A673 (cell line): Measurements from ENCODE around the gene NAT14. TPM values are rescaled to one million over a fixed set of nuclear protein-coding genes. Genes with fewer than 3 reads are reported as not detected.

Experiments used
- BruUV-seq: library from RNA; stranded (reverse); fragments of 400-500 nt; replicated peaks from 2 replicates; lab custom pipeline; 2021; lab: Mats Ljungman, UMichigan
- CTCF ChIA-PET: fragments of 300-600 bp; sonication (Branson Sonifier 250); formaldehyde crosslinking; loops from one replicate; lab custom pipeline; 2022; ENCODE audit warnings: antibody characterized with exemption; lab: Charles Lee
- POLR2A ChIA-PET: fragments of 300-600 bp; sonication (Branson Sonifier 250); formaldehyde crosslinking; loops from one replicate; lab custom pipeline; 2022; ENCODE audit warnings: antibody characterized with exemption; ENCODE audit not compliant: low non-redundant PET; lab: Charles Lee
- DNase-seq: peaks from one replicate; pipeline ENCODE4 v3.0.0-alpha.2; 2015; ENCODE audit warnings: low spot score
- H3K27ac ChIP-seq: fragments of 200-600 bp; sonication (generic); 2 replicates; pipeline ENCODE4 v1.5.1; 2016; ENCODE audit warnings: mixed run types, low read depth, mild to moderate bottlenecking, mixed read lengths, antibody characterized with exemption, low read length; ENCODE audit not compliant: poor library complexity, severe bottlenecking
- H3K27me3 ChIP-seq: fragments of 200-600 bp; sonication (generic); replicated peaks from 2 replicates; pipeline ENCODE4 v1.6.1; 2017; ENCODE audit warnings: mixed run types, low read depth, mild to moderate bottlenecking, mixed read lengths, antibody characterized with exemption, low read length; ENCODE audit not compliant: insufficient read depth, poor library complexity
- H3K36me3 ChIP-seq: fragments of 200-600 bp; sonication (generic); 2 replicates; pipeline ENCODE4 v1.6.1; 2016; ENCODE audit warnings: mixed run types, mild to moderate bottlenecking, mixed read lengths, antibody characterized with exemption, low read length; ENCODE audit not compliant: insufficient read depth, poor library complexity, severe bottlenecking
- H3K4me1 ChIP-seq: fragments of 200-600 bp; sonication (generic); 2 replicates; pipeline ENCODE4 v1.6.1; 2017; ENCODE audit warnings: mixed run types, mild to moderate bottlenecking, mixed read lengths, antibody characterized with exemption, low read length; ENCODE audit not compliant: insufficient read depth, poor library complexity, severe bottlenecking
- H3K4me3 ChIP-seq: fragments of 200-600 bp; sonication (generic); 2 replicates; pipeline ENCODE4 v1.5.1; 2016; ENCODE audit warnings: low read depth, mixed run types, mild to moderate bottlenecking, mixed read lengths, low read length; ENCODE audit not compliant: poor library complexity, severe bottlenecking
- H3K9me3 ChIP-seq: fragments of 200-600 bp; sonication (generic); 2 replicates; pipeline ENCODE4 v1.6.1; 2016; ENCODE audit warnings: mixed run types, low read depth, mild to moderate bottlenecking, mixed read lengths, antibody characterized with exemption, low read length; ENCODE audit not compliant: poor library complexity, severe bottlenecking
- EZH2 ChIP-seq: fragments of 200-600 bp; sonication (generic); IDR thresholded peaks from 2 replicates; pipeline ENCODE4 v1.6.1; 2017; ENCODE audit warnings: borderline replicate concordance, low read depth, mild to moderate bottlenecking, mixed read lengths, antibody characterized with exemption, low read length; ENCODE audit not compliant: poor library complexity, severe bottlenecking
- intact Hi-C: fragments of 100-400 bp; cut with micrococcal nuclease; formaldehyde crosslinking; loops from one replicate; pipeline ENCODE4 v1.10.0; 2022; ENCODE audit not compliant: unreplicated experiment
- total RNA-seq: library from RNA; stranded (reverse); gene quantifications from 2 replicates; pipeline ENCODE4 v1.2.3, GENCODE V29; 2021
- TF ChIP-seq, protein P1 (sequence below): fragments of 300-800, 200-600 bp; sonication (generic); conservative IDR thresholded peaks from 2 replicates; pipeline ENCODE4 v1.5.1; 2017; ENCODE audit warnings: low read depth, mild to moderate bottlenecking, antibody characterized with exemption, low read length, moderate library complexity, mixed read lengths

Gene NAT14
- total RNA-seq, 1 experiment from 2014 or later, result 55.1 TPM

- Histone ChIP-seq H3K27ac (no peak overlapping the region), H3K36me3 (no peaks in the 10 kb centered on the region), H3K27me3 (no peaks in the 10 kb centered on the region), H3K9me3 (no peaks in the 10 kb centered on the region), H3K4me3 (no peak overlapping the region), H3K4me1 (no peaks in the 10 kb centered on the region)
- POLR2A ChIA-PET, result no interaction called here
- intact Hi-C loops, result no loop called here
- CTCF ChIA-PET, result no interaction called here
- no TSS peak for BruUV-seq
- no peak for DNase-seq
- no peak for TF ChIP-seq EZH2
- TF ChIP-seq, protein P1, sequence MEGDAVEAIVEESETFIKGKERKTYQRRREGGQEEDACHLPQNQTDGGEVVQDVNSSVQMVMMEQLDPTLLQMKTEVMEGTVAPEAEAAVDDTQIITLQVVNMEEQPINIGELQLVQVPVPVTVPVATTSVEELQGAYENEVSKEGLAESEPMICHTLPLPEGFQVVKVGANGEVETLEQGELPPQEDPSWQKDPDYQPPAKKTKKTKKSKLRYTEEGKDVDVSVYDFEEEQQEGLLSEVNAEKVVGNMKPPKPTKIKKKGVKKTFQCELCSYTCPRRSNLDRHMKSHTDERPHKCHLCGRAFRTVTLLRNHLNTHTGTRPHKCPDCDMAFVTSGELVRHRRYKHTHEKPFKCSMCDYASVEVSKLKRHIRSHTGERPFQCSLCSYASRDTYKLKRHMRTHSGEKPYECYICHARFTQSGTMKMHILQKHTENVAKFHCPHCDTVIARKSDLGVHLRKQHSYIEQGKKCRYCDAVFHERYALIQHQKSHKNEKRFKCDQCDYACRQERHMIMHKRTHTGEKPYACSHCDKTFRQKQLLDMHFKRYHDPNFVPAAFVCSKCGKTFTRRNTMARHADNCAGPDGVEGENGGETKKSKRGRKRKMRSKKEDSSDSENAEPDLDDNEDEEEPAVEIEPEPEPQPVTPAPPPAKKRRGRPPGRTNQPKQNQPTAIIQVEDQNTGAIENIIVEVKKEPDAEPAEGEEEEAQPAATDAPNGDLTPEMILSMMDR, result no peak
These were observed 42.4 kb downstream of the NAT14 start for GRCh38 chr19:55527197-55528029.

GRCh38 chr19:55528030-55528803 is 43.2 kb downstream of the NAT14 start:
- no TSS peak for BruUV-seq
- no peak overlapping the region for H3K4me3 ChIP-seq
- no peak for DNase-seq
- CTCF ChIA-PET, result no interaction called here
- H3K36me3 ChIP-seq, result no peaks in the 10 kb centered on the region
- POLR2A ChIA-PET, result no interaction called here
- no peaks in the 10 kb centered on the region for H3K4me1 ChIP-seq
- no peak for TF ChIP-seq EZH2
- TF ChIP-seq, protein P1, result no peak
- intact Hi-C loops, result no loop called here
- H3K27me3 ChIP-seq, result no peaks in the 10 kb centered on the region
- no peak overlapping the region for H3K27ac ChIP-seq
- no peaks in the 10 kb centered on the region for H3K9me3 ChIP-seq

DNA sequence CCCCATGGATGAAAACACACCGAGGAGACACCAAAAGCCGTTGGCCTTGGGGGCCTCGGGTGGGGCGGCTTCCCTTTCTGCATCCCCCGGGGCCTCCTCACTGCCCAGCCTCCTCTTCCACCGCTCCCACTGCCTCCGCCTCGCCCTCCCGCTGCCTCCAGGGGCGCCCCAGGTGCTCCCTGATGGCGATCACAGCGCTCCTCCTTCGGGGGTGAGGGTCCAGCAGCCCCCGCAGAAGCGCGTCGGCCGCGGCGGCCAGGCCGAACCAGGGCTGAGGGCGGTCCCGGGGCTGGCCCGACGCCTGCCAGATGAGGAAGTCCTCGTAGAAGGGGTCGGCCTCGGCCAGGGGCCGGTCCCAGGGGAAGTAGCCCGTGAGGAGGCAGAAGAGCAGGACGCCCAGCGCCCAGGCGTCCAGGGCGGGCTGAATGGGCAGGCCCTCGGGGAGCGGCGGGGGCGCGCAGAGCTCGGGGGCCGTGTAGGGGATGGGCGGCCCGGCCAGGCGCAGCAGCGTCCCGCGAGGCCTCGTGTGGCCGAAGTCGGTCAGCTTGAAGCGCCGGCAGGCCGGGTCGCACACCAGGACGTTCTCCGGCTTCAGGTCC is 44.7 kb downstream of the NAT14 start:
- no peak overlapping the region for H3K4me3 ChIP-seq
- TF ChIP-seq EZH2, result no peak
- TF ChIP-seq, protein P1, result no peak
- BruUV-seq, result no TSS peak
- POLR2A ChIA-PET, result no interaction called here
- no peaks in the 10 kb centered on the region for H3K4me1 ChIP-seq
- DNase-seq, result no peak
- CTCF ChIA-PET, result no interaction called here
- intact Hi-C loops, result no loop called here
- no peaks in the 10 kb centered on the region for H3K36me3 ChIP-seq
- no peaks in the 10 kb centered on the region for H3K27me3 ChIP-seq
- no peak overlapping the region for H3K27ac ChIP-seq
- no peaks in the 10 kb centered on the region for H3K9me3 ChIP-seq
